H1 (cell line): ENCODE results near the gene HDAC9.

Source experiments
- BRCA1 ChIP-seq: IDR thresholded peaks from 2 replicates; pipeline ENCODE4 v1.6.1; 2012; ENCODE audit warnings: low read depth, low read length, improper control_type of control experiment
- CBX5 ChIP-seq: fragments of 300-800, 300-1000 bp; sonication (generic); IDR thresholded peaks from 2 replicates; pipeline ENCODE4 v1.7.1; 2016; ENCODE audit warnings: antibody characterized with exemption, low read length, low read depth
- EZH2 ChIP-seq: fragments of 200-600 bp; sonication (generic); IDR thresholded peaks from 2 replicates; pipeline ENCODE4 v1.7.1; 2012; ENCODE audit warnings: low read depth, mild to moderate bottlenecking, moderate library complexity, low read length, inconsistent platforms; ENCODE audit not compliant: severe bottlenecking
- POLR2A ChIP-seq, 2 experiments: IDR thresholded peaks; 1 replicate in 1 of 2; 2 replicates in 1 of 2; pipeline ENCODE4 v1.6.1; 2011; ENCODE audit warnings: low read depth in 2 of 2, low read length in 2 of 2, mild to moderate bottlenecking in 2 of 2; ENCODE audit errors: control extremely low read depth in 1 of 2
- POLR2AphosphoS5 ChIP-seq: IDR thresholded peaks from 2 replicates; pipeline ENCODE4 v1.6.1; 2011; ENCODE audit warnings: low read depth, low read length
- POU5F1 ChIP-seq: IDR thresholded peaks from 2 replicates; pipeline ENCODE4 v1.6.1; 2011; ENCODE audit warnings: low read depth, mild to moderate bottlenecking, low read length, moderate library complexity
- TF ChIP-seq, protein P1 (sequence below), 3 experiments: IDR thresholded peaks; 1 replicate in 2 of 3; 2 replicates in 1 of 3; pipeline versions ENCODE4 v1.5.1 to v1.6.1; 2011; ENCODE audit warnings: low read length in 3 of 3, mild to moderate bottlenecking in 3 of 3, inconsistent platforms in 2 of 3, low read depth in 1 of 3, moderate library complexity in 1 of 3; ENCODE audit not compliant: insufficient read depth in 1 of 3; ENCODE audit errors: control extremely low read depth in 1 of 3
- TF ChIP-seq, protein P2 (sequence below): IDR thresholded peaks from 2 replicates; pipeline ENCODE4 v1.6.1; 2012; ENCODE audit warnings: inconsistent platforms

DNA sequence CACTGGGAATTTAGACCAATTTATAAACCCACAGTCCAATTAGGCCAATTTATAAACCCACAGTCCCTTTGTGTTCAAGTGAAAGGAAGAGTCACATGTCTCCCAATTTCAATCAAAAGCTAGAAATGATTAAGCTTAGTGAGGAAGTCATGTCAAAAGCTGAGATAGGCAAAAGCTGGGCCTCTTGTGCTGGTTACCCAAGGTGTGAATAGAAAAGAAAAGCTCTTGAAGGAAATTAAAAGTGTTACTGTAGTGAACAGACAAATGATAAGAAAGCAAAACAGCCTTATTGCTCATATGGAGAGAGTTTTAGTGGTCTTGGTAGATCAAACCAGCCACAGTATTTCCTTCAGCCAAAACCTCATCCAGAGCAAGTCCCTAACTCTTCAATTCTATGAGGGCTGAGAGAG is 245.0 kb downstream of the HDAC9 start:
- TF ChIP-seq POLR2A (IDR thresholded peaks at IDR 0.05; ENCODE audit: control extremely low read depth in 1 of 2, low read depth in 2 of 2, low read length in 2 of 2): no peak
- TF ChIP-seq, protein P1, sequence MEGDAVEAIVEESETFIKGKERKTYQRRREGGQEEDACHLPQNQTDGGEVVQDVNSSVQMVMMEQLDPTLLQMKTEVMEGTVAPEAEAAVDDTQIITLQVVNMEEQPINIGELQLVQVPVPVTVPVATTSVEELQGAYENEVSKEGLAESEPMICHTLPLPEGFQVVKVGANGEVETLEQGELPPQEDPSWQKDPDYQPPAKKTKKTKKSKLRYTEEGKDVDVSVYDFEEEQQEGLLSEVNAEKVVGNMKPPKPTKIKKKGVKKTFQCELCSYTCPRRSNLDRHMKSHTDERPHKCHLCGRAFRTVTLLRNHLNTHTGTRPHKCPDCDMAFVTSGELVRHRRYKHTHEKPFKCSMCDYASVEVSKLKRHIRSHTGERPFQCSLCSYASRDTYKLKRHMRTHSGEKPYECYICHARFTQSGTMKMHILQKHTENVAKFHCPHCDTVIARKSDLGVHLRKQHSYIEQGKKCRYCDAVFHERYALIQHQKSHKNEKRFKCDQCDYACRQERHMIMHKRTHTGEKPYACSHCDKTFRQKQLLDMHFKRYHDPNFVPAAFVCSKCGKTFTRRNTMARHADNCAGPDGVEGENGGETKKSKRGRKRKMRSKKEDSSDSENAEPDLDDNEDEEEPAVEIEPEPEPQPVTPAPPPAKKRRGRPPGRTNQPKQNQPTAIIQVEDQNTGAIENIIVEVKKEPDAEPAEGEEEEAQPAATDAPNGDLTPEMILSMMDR (IDR thresholded peaks at IDR 0.05; ENCODE audit: control extremely low read depth in 1 of 3, insufficient read depth in 1 of 3, low read depth in 1 of 3, low read length in 3 of 3): no peak
- no peak for TF ChIP-seq BRCA1
- TF ChIP-seq POU5F1: no peak
- no peak for TF ChIP-seq POLR2AphosphoS5
- TF ChIP-seq EZH2: no peak
- TF ChIP-seq, protein P2, sequence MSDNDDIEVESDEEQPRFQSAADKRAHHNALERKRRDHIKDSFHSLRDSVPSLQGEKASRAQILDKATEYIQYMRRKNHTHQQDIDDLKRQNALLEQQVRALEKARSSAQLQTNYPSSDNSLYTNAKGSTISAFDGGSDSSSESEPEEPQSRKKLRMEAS: no peak
- TF ChIP-seq CBX5: no peak
